GM18861 (cell line): ENCODE results near the gene ZNF845.
"Not testable (repeated sequence)": the region's sequence is repeated elsewhere in the genome, so short reads cannot be mapped to it uniquely, and the experiment has no call there.

Experiments used
- ATAC-seq: cut with Tn5 transposase; IDR thresholded peaks from one replicate; pipeline ENCODE4 v1.9.1; 2021; ENCODE audit not compliant: unreplicated experiment

Gene ZNF845

DNA sequence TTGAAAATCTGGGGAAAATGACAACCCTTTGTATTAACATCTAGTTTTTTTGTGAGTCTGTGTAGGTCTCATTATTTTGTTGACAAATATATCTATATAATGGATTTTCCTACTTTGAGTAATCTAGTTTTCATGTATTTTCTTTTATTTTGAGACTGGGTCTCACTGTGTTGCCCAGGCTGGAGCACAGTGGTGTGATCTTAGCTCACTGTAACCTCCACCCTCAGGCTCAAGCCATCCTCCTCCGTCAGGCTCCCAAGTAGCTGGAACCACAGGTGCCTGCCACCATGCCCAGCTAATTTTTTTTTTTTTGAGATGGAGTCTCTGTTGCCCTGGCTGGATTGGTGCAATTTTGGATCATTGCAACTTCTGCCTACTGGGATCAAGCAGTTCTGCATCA, 41.2 kb downstream of the ZNF845 start:
- no peak for ATAC-seq

DNA sequence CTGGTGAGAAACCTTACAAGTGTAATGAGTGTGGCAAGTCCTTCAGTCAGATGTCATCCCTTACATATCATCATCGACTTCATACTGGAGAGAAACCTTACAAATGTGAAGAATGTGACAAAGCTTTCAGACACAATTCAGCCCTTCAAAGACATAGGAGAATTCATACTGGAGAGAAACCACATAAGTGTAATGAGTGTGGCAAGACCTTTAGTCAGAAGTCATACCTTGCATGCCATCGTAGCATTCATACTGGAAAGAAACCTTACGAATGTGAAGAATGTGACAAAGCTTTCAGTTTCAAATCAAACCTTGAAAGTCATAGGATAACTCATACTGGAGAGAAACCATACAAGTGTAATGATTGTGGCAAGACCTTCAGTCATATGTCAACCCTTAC, 47.8 kb downstream of the ZNF845 start:
- ATAC-seq, result no peak

DNA sequence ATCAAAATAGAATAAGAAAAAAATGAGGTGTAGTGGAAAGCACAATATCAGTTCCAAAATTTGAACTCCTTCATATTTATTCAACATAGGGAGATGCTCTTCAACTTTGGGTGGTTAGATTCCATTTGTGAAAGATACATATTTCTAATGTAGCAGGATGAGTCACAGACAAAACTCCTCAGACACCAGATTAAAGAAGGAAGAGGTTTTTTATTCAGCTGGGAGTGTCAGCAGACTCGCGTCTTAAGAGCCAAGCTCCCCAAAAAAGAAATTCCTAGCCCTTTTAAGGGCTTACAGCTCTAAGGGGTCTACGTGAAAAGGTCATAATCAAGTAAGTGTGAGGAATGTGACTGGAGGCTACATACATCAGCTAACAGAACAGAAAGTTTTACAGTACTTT, 54.6 kb downstream of the ZNF845 start:
- no peak for ATAC-seq

DNA sequence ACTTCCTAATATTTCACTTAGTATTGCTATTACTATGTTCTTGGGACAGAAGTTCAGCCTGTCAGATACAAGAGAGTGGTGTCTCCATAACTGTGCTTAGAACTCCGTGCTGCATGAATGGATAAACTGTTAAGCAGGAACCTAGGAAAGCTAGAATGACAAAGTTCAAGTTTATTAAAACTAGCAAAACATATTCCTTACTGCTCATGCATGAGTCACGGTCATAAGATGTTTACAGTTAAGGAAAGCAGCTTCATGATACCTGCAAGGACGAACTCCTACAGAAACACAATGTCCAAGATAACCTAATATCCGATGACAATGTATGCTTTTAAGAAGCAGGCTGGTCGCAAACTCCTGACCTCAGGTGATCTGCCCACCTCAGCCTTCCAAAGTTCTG, 55.4 kb downstream of the ZNF845 start:
- ATAC-seq, result no peak

DNA sequence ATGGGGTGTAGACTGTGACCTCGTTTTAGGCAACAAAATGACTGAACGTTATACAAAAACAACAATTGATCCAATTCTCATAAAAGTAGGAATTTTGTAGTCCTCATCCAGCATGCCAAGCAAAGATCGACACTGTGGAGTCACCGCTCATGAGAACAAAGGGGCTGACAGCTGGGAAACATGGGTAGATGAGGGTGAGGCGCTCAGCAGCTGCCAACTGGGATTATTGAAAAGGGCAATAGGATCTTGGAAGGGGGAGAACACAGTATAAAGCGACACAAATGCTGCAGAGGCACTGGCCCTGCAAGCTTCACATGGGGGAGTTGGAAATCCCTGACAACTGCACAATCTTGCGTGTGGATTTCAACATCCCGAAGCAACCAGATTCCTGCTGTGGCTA, 56.0 kb downstream of the ZNF845 start:
- ATAC-seq, result no peak

DNA sequence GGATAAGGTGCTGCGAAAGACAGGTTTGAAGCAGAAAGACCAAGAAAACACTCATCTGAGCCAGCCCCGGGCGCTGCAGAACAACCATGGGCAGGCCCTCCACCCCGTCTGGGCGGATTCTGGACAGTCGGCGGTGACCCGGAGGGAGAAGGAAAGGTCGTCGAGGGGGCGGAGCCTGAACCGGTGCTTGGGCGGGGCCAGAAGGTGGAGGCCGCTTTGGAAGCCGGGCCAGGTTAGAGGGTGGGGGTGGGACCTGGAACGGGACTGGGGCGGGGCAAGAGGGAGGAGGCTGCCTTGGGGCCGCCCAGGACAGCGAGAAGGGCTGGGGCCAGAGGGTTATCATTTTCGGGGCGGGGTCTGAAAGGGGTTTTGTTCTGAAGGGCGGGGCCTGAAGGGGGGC, 56.4 kb downstream of the ZNF845 start:
- no peak for ATAC-seq

DNA sequence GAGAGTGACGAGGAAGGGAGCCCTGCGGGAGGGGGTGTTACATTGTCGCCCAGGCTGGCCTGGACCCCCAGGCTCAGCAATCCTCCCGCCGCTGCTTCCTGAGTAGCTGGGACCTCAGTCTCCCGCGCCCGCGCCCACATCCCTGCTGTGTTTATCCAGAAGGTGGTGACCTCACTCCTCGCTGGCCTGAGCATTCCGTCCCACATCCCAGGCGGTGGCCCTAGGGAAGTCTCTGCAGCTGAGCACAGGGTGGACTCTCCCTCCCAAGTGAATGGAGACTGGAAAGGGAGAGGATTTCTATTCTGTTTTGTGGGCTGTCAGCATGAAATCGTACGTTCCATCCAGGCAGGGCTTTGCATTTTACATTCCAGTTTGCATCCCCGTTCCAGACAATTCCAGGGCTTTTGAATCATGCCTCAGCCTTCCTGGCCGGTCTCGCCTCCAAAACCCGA, 61.0 kb downstream of the ZNF845 start:
- ATAC-seq, result no peak

DNA sequence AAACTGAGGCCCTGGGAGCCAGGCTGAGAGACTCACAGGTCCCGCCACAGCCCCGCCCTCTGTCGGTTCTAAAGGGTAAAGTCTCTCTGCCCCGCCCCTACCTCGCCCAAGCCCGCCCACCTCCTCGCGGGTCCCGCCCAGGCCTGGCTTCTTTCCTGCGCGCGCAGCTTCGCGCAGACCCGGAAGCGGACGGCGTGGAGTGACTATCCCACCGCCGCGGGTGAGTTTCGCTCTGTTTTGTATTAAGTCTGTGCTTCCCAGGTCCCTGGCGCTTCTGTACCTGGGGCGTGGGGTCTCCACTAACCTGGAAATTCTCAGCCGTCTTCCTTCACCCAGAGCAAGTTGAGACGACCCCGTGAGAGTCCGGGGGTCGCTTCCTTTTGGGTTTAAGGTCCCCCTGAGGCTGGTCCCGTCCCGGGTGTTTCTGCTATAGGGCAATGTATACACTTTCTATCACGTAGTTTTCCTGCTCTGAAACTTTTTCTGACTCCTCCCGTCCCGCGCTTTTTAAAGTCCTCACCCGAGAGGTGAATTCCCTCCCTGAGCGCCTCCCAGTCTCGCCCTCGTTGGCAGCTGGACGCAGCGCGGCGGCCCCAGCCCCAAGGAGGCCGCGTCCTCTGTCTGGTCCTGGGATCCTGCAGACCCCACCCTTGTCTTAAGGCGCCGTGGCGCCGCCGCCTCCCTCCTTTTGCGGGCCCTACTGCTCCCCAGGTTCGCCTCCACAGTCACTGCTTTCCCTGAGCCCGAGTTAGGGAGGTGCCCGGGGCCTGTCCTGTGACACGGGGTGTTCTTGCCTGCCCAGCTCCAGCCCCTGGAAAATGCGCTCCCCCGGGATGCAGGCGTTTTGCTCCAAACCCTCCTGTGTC, 61.7 kb downstream of the ZNF845 start, which contains the start of gene ZNF765:
Gene ZNF765 (plus strand): TSS at position 176 of the 866 bp plus-strand sequence. CDS start 2,867 bp downstream, outside the sequence.
- ATAC-seq, result peak; percentile 51

DNA sequence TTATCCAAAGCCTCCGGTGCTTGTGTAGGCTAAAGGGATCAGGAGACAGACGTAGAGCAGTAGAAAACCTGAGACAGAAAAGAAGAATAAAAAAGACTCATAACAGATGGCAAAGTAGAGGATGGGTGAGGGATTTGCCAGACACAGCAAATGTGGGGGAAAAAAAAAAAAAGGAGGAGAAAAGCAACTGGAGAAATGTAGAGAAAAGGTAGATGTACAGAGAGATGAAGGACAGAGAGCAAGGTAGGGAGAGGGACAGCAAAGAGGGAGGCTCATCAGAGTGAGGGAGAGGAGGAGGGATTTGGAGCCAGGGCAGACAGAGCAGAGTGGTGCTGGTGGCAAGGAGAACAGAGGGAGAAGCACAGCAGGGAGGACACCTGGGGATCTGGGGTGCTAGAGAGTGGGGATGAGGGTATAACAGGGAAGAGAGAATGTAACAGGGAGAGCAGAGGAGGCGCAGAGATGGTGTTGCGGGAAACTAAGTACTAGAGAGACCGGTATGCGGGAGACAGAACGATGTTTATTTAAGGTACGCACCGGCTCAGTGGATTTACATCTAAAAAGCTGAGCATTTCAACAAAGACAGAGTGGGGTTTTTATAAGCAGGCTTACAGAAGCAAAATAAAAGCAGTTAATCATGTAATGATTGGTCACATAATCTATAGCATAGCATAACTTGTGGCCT, 62.4 kb downstream of the ZNF845 start:
- not testable (repeated sequence) for ATAC-seq

DNA sequence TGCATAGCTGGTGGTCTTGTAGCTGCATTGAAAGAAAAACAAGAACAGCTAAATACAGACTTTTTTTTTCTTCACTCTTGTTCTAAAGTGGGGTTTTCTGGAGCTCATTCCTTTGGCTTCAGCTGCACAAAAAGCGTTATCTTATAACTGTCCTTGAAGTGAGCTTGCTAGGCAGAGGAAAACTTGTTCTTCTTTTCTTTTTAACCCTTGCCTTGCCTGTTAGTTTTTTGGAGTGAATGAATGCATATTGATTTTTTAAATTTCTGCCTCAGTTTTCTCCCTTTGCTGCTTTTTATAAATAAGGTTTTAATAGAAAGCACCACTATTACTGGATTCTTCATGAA, 62.9 kb downstream of the ZNF845 start:
- ATAC-seq, result no peak

DNA sequence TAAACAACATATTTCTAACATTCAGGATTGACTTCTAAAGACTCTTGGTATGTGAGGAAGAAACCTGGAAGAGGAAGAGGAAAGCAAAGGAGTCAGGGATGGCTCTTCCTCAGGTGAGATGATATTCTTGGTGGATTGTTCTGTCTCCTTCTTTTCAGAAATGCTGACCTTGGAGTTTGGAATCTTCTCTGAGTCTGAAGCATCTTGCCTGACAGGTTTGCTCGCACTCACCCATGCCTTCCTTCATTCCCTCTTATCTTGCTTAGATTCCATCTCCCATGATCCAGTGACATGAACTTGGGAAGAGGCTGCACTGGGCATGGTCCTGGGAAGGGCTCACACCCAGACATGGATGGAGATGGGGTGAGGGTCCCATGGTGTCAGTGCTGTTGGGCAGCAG, 64.4 kb downstream of the ZNF845 start:
- ATAC-seq, result not testable (repeated sequence)
